Measurements from ENCODE around the gene EGF.

The EGF gene

DNA sequence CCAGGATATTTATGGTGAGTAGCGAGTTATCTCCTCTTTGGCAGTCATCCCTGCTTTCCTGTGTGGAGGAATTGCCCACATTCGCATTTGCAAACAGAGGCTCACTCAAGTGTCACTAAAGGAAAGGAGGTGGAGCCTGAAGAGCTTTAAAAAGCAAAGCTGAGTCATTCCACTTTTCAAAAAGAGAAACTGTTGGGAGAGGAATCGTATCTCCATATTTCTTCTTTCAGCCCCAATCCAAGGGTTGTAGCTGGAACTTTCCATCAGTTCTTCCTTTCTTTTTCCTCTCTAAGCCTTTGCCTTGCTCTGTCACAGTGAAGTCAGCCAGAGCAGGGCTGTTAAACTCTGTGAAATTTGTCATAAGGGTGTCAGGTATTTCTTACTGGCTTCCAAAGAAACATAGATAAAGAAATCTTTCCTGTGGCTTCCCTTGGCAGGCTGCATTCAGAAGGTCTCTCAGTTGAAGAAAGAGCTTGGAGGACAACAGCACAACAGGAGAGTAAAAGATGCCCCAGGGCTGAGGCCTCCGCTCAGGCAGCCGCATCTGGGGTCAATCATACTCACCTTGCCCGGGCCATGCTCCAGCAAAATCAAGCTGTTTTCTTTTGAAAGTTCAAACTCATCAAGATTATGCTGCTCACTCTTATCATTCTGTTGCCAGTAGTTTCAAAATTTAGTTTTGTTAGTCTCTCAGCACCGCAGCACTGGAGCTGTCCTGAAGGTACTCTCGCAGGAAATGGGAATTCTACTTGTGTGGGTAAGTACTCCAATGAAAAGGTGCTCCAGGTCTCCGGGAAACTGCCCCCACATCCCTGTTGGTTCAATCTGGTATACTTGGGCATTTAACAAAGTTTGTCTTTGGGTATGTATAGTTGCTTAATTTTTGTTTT is at the start of gene EGF:
Gene EGF (plus strand): TSS at position 178 of the 890 bp plus-strand sequence. CDS start 453 bp downstream, at position 631.
- no peak within 1 kb of the TSS for H3K4me3 ChIP-seq (ENCODE audit: low read length)
- TF ChIP-seq CTCF (IDR thresholded peaks at IDR 0.05; ENCODE audit: insufficient read depth, low read depth, low read length, missing control alignments): no peak
- DNase-seq (ENCODE audit: low read depth): peak; percentile 43

GRCh38 chr4:109864134-109864533 is 48.5 kb upstream of the EGF start:
- DNase-seq (ENCODE audit: low read depth): no peak
- no peak overlapping the region for H3K4me3 ChIP-seq (ENCODE audit: low read length)
- TF ChIP-seq CTCF (IDR thresholded peaks at IDR 0.05; ENCODE audit: insufficient read depth, low read depth, low read length, missing control alignments): no peak

DNA sequence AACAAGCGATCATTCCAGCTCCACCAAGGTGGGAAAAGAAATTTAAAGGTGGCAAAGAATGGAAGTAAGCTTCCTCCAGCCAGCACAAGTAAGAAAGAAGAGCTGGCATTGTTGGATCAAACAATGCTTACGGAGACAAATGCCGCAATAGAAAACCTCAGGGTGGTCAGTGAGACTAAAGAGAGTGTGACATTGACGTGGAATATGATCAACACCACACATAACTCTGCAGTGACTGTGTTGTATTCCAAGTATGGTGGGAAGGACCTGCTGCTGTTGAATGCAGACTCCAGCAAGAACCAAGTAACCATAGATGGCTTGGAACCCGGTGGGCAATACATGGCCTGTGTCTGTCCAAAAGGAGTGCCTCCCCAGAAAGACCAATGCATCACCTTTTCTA is 42.6 kb upstream of the EGF start:
- no peak for TF ChIP-seq CTCF (IDR thresholded peaks at IDR 0.05; ENCODE audit: insufficient read depth, low read depth, low read length, missing control alignments)
- no peak for DNase-seq (ENCODE audit: low read depth)
- no peak overlapping the region for H3K4me3 ChIP-seq (ENCODE audit: low read length)

DNA sequence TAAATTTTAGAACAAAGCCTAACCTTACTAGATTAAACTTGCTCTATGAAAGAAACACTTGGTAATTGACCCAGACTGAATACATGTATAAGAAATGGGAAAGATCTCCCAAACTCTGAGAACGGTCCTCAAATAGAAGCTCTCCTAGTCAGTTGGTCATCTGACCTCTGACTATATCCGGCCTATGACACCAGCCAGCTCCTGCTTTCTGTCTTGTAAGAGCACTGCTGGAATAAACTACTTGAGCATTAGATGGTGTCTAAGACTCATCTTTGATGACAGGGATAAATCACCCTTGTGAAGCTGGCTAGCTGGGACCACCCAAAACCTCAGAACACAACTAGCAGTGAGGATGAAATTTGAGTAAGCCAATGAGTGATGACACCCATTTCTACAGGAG is 40.6 kb upstream of the EGF start:
- H3K4me3 ChIP-seq (ENCODE audit: low read length): no peak overlapping the region
- no peak for DNase-seq (ENCODE audit: low read depth)
- TF ChIP-seq CTCF (IDR thresholded peaks at IDR 0.05; ENCODE audit: insufficient read depth, low read depth, low read length, missing control alignments): no peak

DNA sequence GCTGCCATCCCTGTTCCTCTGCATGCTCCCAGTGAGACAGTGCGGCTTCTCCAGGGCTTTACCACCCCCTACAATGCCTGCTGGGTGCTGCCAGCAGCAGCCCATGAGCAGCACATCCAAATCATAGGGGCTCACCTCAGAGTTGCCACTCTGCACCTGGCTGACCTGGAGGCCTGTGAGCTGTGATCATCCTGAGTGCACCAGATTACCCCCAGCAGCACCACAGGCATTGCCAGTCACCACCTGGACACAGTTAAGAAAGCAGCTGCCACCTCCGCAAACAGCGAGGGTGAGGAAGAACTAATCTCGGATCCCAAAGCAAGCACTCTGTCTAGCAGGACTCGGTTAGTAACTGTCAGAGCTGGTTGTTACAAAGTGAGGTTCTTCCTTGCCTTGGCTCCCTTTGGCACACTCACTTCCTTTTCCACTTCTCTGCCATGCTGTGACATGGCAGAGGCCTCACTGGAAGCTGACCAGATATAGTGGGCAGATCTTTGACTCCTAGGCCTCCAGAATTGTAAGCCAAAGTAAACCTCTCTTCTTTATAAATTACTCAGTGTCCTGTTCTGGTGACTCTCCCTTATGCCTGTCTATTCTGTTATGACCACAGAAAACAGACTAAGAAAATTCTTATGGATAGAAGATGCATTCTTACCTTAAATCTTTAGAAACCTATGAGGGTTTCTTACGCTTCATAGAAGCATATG is 39.6 kb upstream of the EGF start:
- DNase-seq (ENCODE audit: low read depth): no peak
- no peak for TF ChIP-seq CTCF (IDR thresholded peaks at IDR 0.05; ENCODE audit: insufficient read depth, low read depth, low read length, missing control alignments)
- H3K4me3 ChIP-seq (ENCODE audit: low read length): no peak overlapping the region

DNA sequence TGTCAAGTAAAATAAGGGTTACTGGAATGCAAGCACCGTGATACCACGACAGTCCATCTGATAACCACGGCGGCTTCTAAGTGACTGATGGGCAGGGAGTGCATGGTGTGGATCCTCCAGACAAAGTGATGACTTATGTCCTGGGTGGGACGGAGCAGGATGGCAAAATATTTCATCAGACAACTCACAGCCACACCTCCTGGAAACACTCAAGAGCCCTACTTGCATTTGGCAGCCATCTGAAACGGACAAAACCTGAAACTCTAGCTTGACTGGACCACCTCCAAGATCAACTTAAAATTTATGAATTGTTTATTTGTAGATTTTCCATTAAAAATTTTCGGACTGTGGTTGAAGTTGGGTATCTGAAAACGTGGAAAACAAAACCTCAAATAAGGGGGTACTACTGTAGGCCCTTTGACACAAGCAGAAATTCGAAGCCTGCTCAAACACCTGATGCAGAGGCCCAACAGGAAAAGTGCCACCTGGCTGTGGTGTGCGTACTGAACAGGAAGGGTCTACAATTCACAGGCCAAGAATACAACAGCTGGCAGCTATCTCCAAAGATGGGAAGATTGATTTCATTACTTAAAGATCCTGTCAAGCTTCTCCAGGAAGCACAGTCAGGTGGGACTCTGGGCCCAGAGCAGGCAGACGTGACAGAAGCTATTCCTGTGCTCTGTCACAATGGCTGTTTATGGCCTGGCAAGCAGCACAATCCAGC is 38.7 kb upstream of the EGF start:
- no peak for TF ChIP-seq CTCF (IDR thresholded peaks at IDR 0.05; ENCODE audit: insufficient read depth, low read depth, low read length, missing control alignments)
- no peak overlapping the region for H3K4me3 ChIP-seq (ENCODE audit: low read length)
- peak; percentile 89 for DNase-seq (ENCODE audit: low read depth)

Measured in epithelial cell of esophagus (primary cell).